Transverse colon (tissue), 4 donors: ENCODE measurements around the gene ATRX. TPM values are rescaled to one million over a fixed set of nuclear protein-coding genes. Genes with fewer than 3 reads are reported as not detected.
"Not testable (repeated sequence)": the region's sequence is repeated elsewhere in the genome, so short reads cannot be mapped to it uniquely, and the experiment has no call there.

Source experiments
- DNase-seq: peaks from one replicate; pipeline ENCODE4 v3.0.0-alpha.2; 2019
- H3K27ac ChIP-seq, 4 donors: fragments of 200-600 bp; sonication (generic); 2 replicates each; pipeline ENCODE4 v1.5.1; 2016 to 2018; ENCODE audit warnings: inconsistent platforms in 4 of 4
- H3K27me3 ChIP-seq: fragments of 200-600 bp; sonication (generic); 2 replicates; pipeline ENCODE4 v1.5.1; 2017; ENCODE audit warnings: inconsistent platforms
- H3K36me3 ChIP-seq, 4 donors: fragments of 200-600 bp; sonication (generic); 2 replicates each; pipeline ENCODE4 v1.5.1; 2017 to 2019; ENCODE audit warnings: inconsistent platforms in 4 of 4
- H3K4me1 ChIP-seq, 4 donors: fragments of 200-600 bp; sonication (generic); 2 replicates each; pipeline ENCODE4 v1.5.1; 2017 to 2020; ENCODE audit warnings: inconsistent platforms in 4 of 4
- H3K4me3 ChIP-seq, 4 donors: fragments of 200-600 bp; sonication (generic); 1 replicate in 1 of 4; 2 replicates in 3 of 4; pipeline versions ENCODE4 v1.5.1 to v1.6.1; 2017 to 2019; ENCODE audit warnings: inconsistent platforms in 4 of 4
- H3K9me3 ChIP-seq, 2 donors: fragments of 200-600 bp; sonication (generic); 2 replicates each; pipeline ENCODE4 v1.5.1; 2017 to 2019; ENCODE audit warnings: inconsistent platforms in 2 of 2
- EP300 ChIP-seq: sonication (generic); formaldehyde crosslinking; IDR thresholded peaks from one replicate; pipeline ENCODE4 v1.6.1; 2017; ENCODE audit warnings: antibody characterized with exemption, low read depth
- POLR2A ChIP-seq: fragments of 450-650 bp; IDR thresholded peaks from one replicate; pipeline ENCODE4 v1.6.1; 2016; ENCODE audit warnings: antibody characterized with exemption, mild to moderate bottlenecking, moderate library complexity
- POLR2AphosphoS5 ChIP-seq, 3 donors: sonication (generic); formaldehyde crosslinking; IDR thresholded peaks; one replicate each; pipeline ENCODE4 v1.6.1; 2016; ENCODE audit warnings: antibody characterized with exemption in 3 of 3
- WGBS, 2 donors: methylation state at CpG; one replicate each; pipeline ENCODE4 v1.1.5; 2018; ENCODE audit warnings: low coverage in 1 of 2; 5-methylcytosine and 5-hydroxymethylcytosine counted together
- in situ Hi-C, 4 donors: fragments of 200-750 bp; cut with MboI; loops; one replicate each; pipeline versions ENCODE4 v1.15.0 to v1.15.1; 2017; ENCODE audit warnings: low sequenced_read_pairs in 3 of 4, low pct_ligation_motif_present in 1 of 4, low pct_unique_long_range_greater_than_20kb in 1 of 4
- intact Hi-C: fragments of 100-400 bp; cut with DNase I; formaldehyde crosslinking; loops from one replicate; pipeline ENCODE4 v1.15.1; 2023; ENCODE audit warnings: low total_unique reads
- total RNA-seq, 4 donors: library from RNA; depleted of rRNA; stranded (reverse); fragments of >200 nt; gene quantifications; one replicate each; pipeline ENCODE4 v1.1.0, GENCODE V29; 2016
- TF ChIP-seq, protein P1 (sequence below), 5 experiments: fragments of 200-600 bp in 3 of 5; fragments of 450-650 bp in 2 of 5; sonication (generic) in 3 of 5; IDR thresholded peaks; 1 replicate in 2 of 5; 2 replicates in 3 of 5; pipeline ENCODE4 v1.5.1; 2016 to 2017; ENCODE audit warnings: antibody characterized with exemption in 5 of 5, inconsistent platforms in 3 of 5, mild to moderate bottlenecking in 2 of 5, moderate library complexity in 1 of 5

ATRX gene
- total RNA-seq, 4 donors from 2014 or later, result 57.9 to 547 (median 74.5) TPM

DNA sequence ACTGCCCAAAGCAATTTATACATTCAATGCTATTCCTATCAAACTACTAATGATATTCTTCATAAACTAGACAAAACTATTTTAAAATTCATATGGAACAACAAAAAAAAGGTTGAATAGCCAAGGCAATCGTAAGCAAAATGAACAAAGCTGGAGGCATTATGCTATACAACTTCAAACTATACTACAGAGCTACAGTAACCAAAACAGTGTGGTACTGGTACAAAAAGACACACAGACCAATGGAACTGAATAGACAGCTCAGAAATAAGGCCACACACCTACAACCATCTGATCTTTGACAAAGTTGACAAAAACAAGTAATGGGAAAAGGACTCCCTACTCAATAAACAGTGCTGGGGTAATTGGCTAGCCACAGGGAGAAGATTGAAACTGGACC lies 271.8 kb downstream of the ATRX start:
- intact Hi-C loops, result no loop called here
- no peak for DNase-seq
- H3K27me3 ChIP-seq, result no peaks in the 10 kb centered on the region
- WGBS, 2 donors, result 78% methylated on average over 1 of the region's 1 CpG; no CpG with 5 or more reads in 1 of the 2 donors
- H3K9me3 ChIP-seq, result no peaks in the 10 kb centered on the region
- H3K4me1 ChIP-seq, result no peaks in the 10 kb centered on the region
- TF ChIP-seq EP300 (no peak), POLR2AphosphoS5 (IDR thresholded peaks at IDR 0.05) (no peak), POLR2A (no peak)
- TF ChIP-seq, protein P1, sequence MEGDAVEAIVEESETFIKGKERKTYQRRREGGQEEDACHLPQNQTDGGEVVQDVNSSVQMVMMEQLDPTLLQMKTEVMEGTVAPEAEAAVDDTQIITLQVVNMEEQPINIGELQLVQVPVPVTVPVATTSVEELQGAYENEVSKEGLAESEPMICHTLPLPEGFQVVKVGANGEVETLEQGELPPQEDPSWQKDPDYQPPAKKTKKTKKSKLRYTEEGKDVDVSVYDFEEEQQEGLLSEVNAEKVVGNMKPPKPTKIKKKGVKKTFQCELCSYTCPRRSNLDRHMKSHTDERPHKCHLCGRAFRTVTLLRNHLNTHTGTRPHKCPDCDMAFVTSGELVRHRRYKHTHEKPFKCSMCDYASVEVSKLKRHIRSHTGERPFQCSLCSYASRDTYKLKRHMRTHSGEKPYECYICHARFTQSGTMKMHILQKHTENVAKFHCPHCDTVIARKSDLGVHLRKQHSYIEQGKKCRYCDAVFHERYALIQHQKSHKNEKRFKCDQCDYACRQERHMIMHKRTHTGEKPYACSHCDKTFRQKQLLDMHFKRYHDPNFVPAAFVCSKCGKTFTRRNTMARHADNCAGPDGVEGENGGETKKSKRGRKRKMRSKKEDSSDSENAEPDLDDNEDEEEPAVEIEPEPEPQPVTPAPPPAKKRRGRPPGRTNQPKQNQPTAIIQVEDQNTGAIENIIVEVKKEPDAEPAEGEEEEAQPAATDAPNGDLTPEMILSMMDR (IDR thresholded peaks at IDR 0.05), result no peak
- H3K27ac ChIP-seq, result no peak overlapping the region
- H3K36me3 ChIP-seq, result no peaks in the 10 kb centered on the region
- in situ Hi-C loops, result no loop called here
- no peak overlapping the region for H3K4me3 ChIP-seq

DNA sequence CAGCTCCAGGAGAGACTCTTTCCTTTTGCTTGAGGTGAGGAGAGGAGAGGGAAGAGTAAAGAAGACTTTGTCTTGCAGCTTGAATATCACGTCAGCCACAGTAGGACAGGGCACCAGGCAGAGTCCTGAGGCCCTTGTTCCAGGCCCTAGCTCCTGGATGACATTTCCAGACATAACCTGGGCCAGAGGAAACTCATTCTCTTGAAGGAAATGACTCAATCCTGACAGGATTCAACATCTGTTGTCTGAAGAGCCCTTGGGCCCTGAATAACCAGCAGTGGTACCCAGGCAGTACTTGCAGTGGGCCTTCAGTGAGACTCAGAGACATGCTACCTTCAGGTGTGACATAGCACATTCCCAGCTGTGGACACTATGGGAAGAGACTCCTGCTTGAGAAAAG lies 276.0 kb downstream of the ATRX start:
- TF ChIP-seq, protein P1 (IDR thresholded peaks at IDR 0.05), result no peak
- TF ChIP-seq POLR2A (no peak), POLR2AphosphoS5 (IDR thresholded peaks at IDR 0.05) (no peak), EP300 (no peak)
- Histone ChIP-seq H3K4me3 (no peak overlapping the region), H3K9me3 (no peaks in the 10 kb centered on the region), H3K4me1 (no peaks in the 10 kb centered on the region), H3K27me3 (no peaks in the 10 kb centered on the region), H3K36me3 (no peaks in the 10 kb centered on the region), H3K27ac (no peak overlapping the region)
- 92% methylated on average over 1 of the region's 1 CpG; no CpG with 5 or more reads in 1 of the 2 donors for WGBS, 2 donors
- no peak for DNase-seq
- in situ Hi-C loops (no loop called here), intact Hi-C loops (no loop called here)

DNA sequence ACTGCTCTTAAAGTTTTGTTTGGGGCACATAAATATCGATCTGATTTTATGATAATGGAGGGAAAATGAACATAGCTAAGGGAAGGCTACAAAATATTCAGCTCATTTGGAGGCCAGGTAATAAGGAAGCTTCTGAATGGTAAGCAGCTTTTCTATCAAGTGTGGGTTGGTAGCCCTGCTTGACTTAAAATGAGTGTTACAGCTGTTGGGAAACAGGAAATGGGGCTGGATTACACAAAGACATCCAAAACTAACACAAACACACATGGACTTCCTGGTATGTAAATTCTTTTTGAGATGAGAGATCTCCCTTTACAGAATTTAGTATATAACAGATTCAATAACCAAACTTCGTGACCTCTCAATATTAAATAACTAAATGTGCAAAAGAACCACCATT lies 280.8 kb downstream of the ATRX start:
- intact Hi-C loops, result no loop called here
- H3K4me1 ChIP-seq, result no peaks in the 10 kb centered on the region
- in situ Hi-C loops, result no loop called here
- H3K36me3 ChIP-seq, result no peaks in the 10 kb centered on the region
- no peak for TF ChIP-seq POLR2AphosphoS5 (IDR thresholded peaks at IDR 0.05)
- TF ChIP-seq, protein P1 (IDR thresholded peaks at IDR 0.05), result no peak
- no peak for TF ChIP-seq POLR2A
- no peak for TF ChIP-seq EP300
- H3K27ac ChIP-seq, result no peak overlapping the region
- no peak overlapping the region for H3K4me3 ChIP-seq
- no peaks in the 10 kb centered on the region for H3K27me3 ChIP-seq
- no peak for DNase-seq
- H3K9me3 ChIP-seq, result no peaks in the 10 kb centered on the region
- WGBS, 2 donors, result 66 to 80% methylated on average over 1 to 2 of the region's 2 CpGs

DNA sequence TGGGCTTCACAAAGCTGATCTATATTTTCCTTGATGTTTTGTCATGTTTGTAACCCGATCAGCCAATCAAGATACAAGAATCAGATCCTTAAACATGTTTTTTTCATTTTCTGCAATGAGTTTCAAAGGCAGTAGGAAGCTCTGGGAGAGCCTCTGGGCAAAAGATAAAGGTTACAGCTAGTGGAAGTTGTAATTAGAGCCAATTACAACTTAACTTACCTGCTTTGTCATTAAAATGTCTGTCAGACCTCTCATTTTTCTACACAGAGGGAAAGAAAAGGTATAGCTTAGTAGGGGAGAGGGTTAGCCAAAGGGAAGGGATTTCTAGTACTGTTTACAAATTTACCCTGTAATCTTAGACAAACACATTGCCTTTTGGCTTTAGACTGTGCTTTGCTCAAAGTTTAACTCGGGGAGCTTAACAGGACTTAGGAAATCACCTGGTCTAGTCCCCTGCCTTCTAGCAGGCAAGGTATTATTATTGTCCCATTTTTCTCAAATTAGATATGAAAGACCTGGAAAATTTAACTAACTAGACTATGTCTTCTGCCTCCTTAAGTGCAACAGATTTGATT lies 283.0 kb downstream of the ATRX start:
- H3K27me3 ChIP-seq, result no peaks in the 10 kb centered on the region
- intact Hi-C loops (no loop called here), in situ Hi-C loops (no loop called here)
- no peak overlapping the region for H3K27ac ChIP-seq
- no peaks in the 10 kb centered on the region for H3K36me3 ChIP-seq
- H3K4me1 ChIP-seq, result no peaks in the 10 kb centered on the region
- H3K9me3 ChIP-seq, result no peaks in the 10 kb centered on the region
- 16 to 25% methylated on average over 2 of the region's 2 CpGs for WGBS, 2 donors
- TF ChIP-seq EP300 (no peak), POLR2AphosphoS5 (IDR thresholded peaks at IDR 0.05) (no peak), POLR2A (no peak)
- TF ChIP-seq, protein P1 (IDR thresholded peaks at IDR 0.05), result no peak
- DNase-seq, result no peak
- no peak overlapping the region for H3K4me3 ChIP-seq

DNA sequence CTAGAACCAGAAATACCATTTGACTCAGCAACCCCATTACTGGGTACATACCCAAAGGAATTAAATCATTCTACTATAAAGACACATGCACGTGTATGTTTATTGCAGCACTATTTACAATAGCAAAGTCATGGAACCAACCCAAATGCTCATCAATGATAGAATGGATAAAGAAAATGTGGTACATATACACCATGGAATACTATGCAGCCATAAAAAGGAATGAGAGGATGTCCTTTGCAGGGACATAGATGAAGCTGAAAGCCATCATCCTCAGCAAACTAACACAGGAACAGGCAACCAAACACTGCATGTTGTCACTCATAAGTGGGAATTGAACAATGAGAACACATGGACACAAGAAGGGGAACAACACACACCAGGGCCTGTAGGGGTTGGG lies 285.9 kb downstream of the ATRX start:
- in situ Hi-C loops, H3K4me3 ChIP-seq, H3K27me3 ChIP-seq, H3K27ac ChIP-seq, H3K4me1 ChIP-seq, intact Hi-C loops, H3K36me3 ChIP-seq, DNase-seq, H3K9me3 ChIP-seq: not testable (repeated sequence)
- WGBS, 2 donors, result 45% methylated on average over 1 of the region's 1 CpG; no CpG with 5 or more reads in 1 of the 2 donors
